ENCODE results near the gene TPRN. TPM values are rescaled to one million over a fixed set of nuclear protein-coding genes. Genes with fewer than 3 reads are reported as not detected.

TPRN gene
- total RNA-seq, 2 donors from 2014 or later, result 90.0 to 91.3 TPM

DNA sequence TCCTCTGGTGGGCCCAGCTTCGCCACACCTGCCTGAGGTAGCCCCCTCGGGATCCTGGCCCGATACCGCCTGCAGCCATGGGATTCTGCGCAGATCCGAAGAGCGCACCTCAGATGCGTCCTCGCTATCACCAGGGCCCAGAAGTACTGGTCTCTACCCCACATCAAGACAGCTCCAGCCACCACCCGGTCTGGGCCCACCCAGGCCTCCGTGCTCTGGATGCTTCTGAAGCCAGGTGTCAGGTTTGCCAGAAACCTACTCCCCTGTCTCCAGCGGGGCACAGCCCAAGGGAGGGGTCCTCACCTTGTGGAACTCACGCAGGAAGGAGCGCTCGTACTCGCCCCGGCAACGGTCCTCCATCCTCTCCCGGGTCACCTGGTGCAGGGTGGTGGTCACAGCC, 14.6 kb downstream of the TPRN start:
- intact Hi-C loops (cut with DNase I), result no loop called here
- Histone ChIP-seq H3K27me3 (no peaks in the 10 kb centered on the region), H3K27ac (no peak overlapping the region), H3K4me1 (peaks cover 46% of the 10 kb centered on the region), H3K36me3 (replicated peaks in 1 of 2; ENCODE audit: insufficient read depth in 1 of 2, low read depth in 2 of 2) (peaks cover 10 to 23% of the 10 kb centered on the region in 2 donors), H3K4me3 (no peak overlapping the region), H3K9me3 (no peaks in the 10 kb centered on the region)
- WGBS, 2 donors, result 89 to 92% methylated on average over 5 to 19 of the region's 19 CpGs
- TF ChIP-seq POLR2A (IDR thresholded peaks at IDR 0.05), result no peak
- TF ChIP-seq, protein P1, sequence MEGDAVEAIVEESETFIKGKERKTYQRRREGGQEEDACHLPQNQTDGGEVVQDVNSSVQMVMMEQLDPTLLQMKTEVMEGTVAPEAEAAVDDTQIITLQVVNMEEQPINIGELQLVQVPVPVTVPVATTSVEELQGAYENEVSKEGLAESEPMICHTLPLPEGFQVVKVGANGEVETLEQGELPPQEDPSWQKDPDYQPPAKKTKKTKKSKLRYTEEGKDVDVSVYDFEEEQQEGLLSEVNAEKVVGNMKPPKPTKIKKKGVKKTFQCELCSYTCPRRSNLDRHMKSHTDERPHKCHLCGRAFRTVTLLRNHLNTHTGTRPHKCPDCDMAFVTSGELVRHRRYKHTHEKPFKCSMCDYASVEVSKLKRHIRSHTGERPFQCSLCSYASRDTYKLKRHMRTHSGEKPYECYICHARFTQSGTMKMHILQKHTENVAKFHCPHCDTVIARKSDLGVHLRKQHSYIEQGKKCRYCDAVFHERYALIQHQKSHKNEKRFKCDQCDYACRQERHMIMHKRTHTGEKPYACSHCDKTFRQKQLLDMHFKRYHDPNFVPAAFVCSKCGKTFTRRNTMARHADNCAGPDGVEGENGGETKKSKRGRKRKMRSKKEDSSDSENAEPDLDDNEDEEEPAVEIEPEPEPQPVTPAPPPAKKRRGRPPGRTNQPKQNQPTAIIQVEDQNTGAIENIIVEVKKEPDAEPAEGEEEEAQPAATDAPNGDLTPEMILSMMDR (IDR thresholded peaks at IDR 0.05), result no peak
- DNase-seq (no peak), ATAC-seq (no peak)

DNA sequence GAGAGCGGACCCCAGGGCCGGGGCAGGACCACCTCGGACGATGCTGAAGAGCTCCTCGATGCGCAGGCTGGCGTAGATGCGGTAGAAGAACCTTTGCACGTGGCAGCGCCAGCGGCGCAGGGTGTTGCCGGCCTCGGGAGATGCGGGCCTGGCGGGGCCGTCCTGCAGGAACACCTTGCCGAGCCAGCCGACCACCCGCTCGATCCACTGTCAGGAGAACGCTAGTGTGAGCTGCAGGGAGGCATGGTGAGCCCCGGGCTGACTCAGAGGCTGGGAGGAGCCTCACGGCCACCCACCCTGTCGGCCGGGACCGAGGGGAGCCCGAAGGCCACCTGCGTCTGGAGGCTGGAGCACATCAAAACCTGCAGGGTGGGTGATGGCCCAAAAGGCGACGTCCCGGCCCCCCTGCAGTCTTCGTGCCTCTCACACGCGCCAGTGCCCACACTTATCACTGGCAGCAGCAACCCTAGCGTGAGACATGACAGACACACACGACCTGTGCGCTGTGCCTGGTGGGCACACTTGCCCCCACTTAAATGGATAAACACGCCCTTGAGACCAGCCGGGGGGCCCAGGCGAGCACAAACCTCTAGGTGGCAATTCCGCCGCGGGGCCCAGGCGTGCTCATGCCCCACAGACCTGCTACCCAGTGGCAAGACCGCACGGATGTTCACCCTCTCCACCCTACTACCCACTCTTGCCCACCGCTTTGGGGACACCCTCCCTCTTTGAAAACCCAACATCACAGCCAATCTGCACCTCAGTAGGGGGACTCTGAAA, 15.5 kb downstream of the TPRN start:
- TF ChIP-seq POLR2A (IDR thresholded peaks at IDR 0.05), result no peak
- TF ChIP-seq, protein P1 (IDR thresholded peaks at IDR 0.05), result no peak
- Histone ChIP-seq H3K4me1 (peaks cover 38% of the 10 kb centered on the region), H3K27ac (no peak overlapping the region), H3K9me3 (no peaks in the 10 kb centered on the region), H3K4me3 (no peak overlapping the region), H3K27me3 (no peaks in the 10 kb centered on the region), H3K36me3 (replicated peaks in 1 of 2; ENCODE audit: insufficient read depth in 1 of 2, low read depth in 2 of 2) (peaks cover 18 to 31% of the 10 kb centered on the region in 2 donors)
- ATAC-seq (no peak), DNase-seq (no peak)
- intact Hi-C loops (cut with DNase I), result loop anchor here (5.0 kb wide), 1 partner anchor 53 kb away; no protein-coding TSS in a partner anchor
- WGBS, 2 donors, result 90 to 92% methylated on average over 27 to 48 of the region's 48 CpGs

DNA sequence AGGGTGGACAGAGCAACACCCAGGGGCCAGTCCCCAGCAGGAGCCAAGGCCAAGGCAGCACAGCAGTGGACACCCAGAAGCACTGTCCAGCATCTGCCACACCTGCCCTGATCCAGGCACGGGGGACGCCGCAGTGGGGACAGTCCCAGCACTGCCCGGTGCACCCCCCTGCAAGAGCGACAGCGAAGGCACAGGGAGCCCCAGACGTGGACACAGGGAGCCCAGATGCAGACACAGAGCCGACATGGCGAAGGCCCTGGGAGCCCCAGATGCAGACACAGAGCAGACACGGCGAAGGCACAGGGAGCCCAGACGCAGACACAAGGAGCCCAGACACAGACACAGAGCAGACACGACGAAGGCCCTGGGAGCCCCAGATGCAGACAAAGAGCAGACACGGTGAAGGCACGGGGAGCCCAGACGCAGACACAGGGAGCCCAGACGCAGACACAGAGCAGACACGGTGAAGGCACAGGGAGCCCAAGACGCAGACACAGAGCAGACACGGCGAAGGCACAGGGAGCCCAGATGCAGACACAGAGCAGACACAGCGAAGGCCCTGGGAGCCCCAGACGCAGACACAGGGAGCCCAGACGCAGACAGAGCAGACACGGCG, 16.5 kb downstream of the TPRN start:
- ATAC-seq, result no peak
- no peak overlapping the region for H3K4me3 ChIP-seq
- intact Hi-C loops (cut with DNase I), result loop anchor here (5.0 kb wide), 1 partner anchor 52 kb away; no protein-coding TSS in a partner anchor
- H3K27ac ChIP-seq, result no peak overlapping the region
- TF ChIP-seq, protein P1 (IDR thresholded peaks at IDR 0.05), result no peak
- TF ChIP-seq POLR2A (IDR thresholded peaks at IDR 0.05), result no peak
- peaks cover 25 to 38% of the 10 kb centered on the region in 2 donors for H3K36me3 ChIP-seq (replicated peaks in 1 of 2; ENCODE audit: insufficient read depth in 1 of 2, low read depth in 2 of 2)
- H3K27me3 ChIP-seq, result no peaks in the 10 kb centered on the region
- H3K9me3 ChIP-seq, result no peaks in the 10 kb centered on the region
- peaks cover 28% of the 10 kb centered on the region for H3K4me1 ChIP-seq
- DNase-seq, result no peak
- 87 to 92% methylated on average over 20 to 27 of the region's 27 CpGs for WGBS, 2 donors

DNA sequence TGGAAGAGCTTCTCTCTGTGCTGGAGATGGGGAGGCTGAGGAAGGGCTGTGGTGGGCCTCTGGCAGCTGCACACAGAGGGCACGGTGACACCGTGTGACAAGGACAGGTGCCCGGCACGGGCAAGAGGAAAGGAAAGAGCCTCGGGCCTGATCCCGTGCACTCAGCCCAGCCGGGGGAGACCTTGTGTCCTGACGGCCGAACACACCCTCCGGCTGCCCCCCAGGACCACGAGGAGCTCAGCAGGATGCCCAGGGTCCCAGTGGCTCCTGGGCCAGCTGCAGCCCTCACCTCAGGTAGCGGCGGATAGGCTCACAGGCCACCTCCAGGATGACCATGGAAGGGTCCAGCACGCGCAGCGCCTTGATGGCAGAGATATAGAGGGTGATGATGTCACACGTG, 17.7 kb downstream of the TPRN start:
- H3K4me1 ChIP-seq, result peaks cover 24% of the 10 kb centered on the region
- H3K36me3 ChIP-seq (replicated peaks in 1 of 2; ENCODE audit: insufficient read depth in 1 of 2, low read depth in 2 of 2), result peaks cover 25 to 40% of the 10 kb centered on the region in 2 donors
- H3K9me3 ChIP-seq, result no peaks in the 10 kb centered on the region
- H3K27me3 ChIP-seq, result no peaks in the 10 kb centered on the region
- no peak for DNase-seq
- WGBS, 2 donors, result 88 to 98% methylated on average over 5 to 14 of the region's 17 CpGs
- intact Hi-C loops (cut with DNase I), result loop anchor here (5.0 kb wide), 1 partner anchor 51 kb away; no protein-coding TSS in a partner anchor
- ATAC-seq, result no peak
- TF ChIP-seq, protein P1 (IDR thresholded peaks at IDR 0.05), result no peak
- TF ChIP-seq POLR2A (IDR thresholded peaks at IDR 0.05), result no peak
- no peak overlapping the region for H3K4me3 ChIP-seq
- H3K27ac ChIP-seq, result no peak overlapping the region

Measured in body of pancreas (tissue), 4 donors.